DND-41 (cell line): ENCODE measurements around the gene UGGT2.
"Not testable (repeated sequence)": the region's sequence is repeated elsewhere in the genome, so short reads cannot be mapped to it uniquely, and the experiment has no call there.

Experiments
- ATAC-seq: fragments of 200-7000 bp; cut with Tn5 transposase; 3 replicates; pipeline ENCODE4 v1.9.1; 2021; ENCODE audit warnings: low read depth; ENCODE audit not compliant: insufficient read depth
- DNase-seq: peaks from one replicate; pipeline ENCODE4 v3.0.0-alpha.2; 2020
- H2AFZ ChIP-seq: 2 replicates; pipeline ENCODE4 v1.6.0; 2012; ENCODE audit warnings: low read depth, low read length
- H3K27ac ChIP-seq: 2 replicates; pipeline ENCODE4 v1.5.1; 2012; ENCODE audit warnings: low read length, inconsistent platforms
- H3K27me3 ChIP-seq: fragments of 200-600 bp; sonication (generic); 2 replicates; pipeline ENCODE4 v1.6.0; 2012; ENCODE audit warnings: low read length, mild to moderate bottlenecking, inconsistent platforms; ENCODE audit not compliant: insufficient read depth, poor library complexity
- H3K36me3 ChIP-seq: 2 replicates; pipeline ENCODE4 v1.5.1; 2012; ENCODE audit warnings: low read length, inconsistent platforms; ENCODE audit not compliant: insufficient read depth
- H3K4me1 ChIP-seq: 2 replicates; pipeline ENCODE4 v1.5.1; 2012; ENCODE audit warnings: mild to moderate bottlenecking, low read length; ENCODE audit not compliant: insufficient read depth
- H3K4me2 ChIP-seq: 2 replicates; pipeline ENCODE4 v1.6.0; 2012; ENCODE audit warnings: mild to moderate bottlenecking, moderate library complexity, low read length, inconsistent platforms; ENCODE audit not compliant: insufficient read depth
- H3K4me3 ChIP-seq, 2 experiments: fragments of 200-600 bp in 1 of 2; shearing (Covaris generic) in 1 of 2; 2 replicates each; pipeline ENCODE4 v1.5.1; 2012 to 2016; ENCODE audit warnings: inconsistent platforms in 2 of 2, low read length in 2 of 2, mild to moderate bottlenecking in 2 of 2, low read depth in 1 of 2, moderate library complexity in 1 of 2
- H3K79me2 ChIP-seq: 2 replicates; pipeline ENCODE4 v1.6.0; 2012; ENCODE audit warnings: low read length, inconsistent platforms; ENCODE audit not compliant: insufficient read depth
- H3K9ac ChIP-seq: 2 replicates; pipeline ENCODE4 v1.6.0; 2012; ENCODE audit warnings: low read depth, mild to moderate bottlenecking, inconsistent platforms, low read length, moderate library complexity
- H3K9me3 ChIP-seq: 2 replicates; pipeline ENCODE4 v1.5.1; 2012; ENCODE audit warnings: low read length, moderate library complexity, mild to moderate bottlenecking, inconsistent platforms; ENCODE audit not compliant: insufficient read depth, severe bottlenecking
- H4K20me1 ChIP-seq: 2 replicates; pipeline ENCODE4 v1.6.0; 2012; ENCODE audit warnings: low read length; ENCODE audit not compliant: insufficient read depth
- EZH2 ChIP-seq: IDR thresholded peaks from 3 replicates; pipeline ENCODE4 v1.6.1; 2012; ENCODE audit warnings: borderline replicate concordance, low read depth, mild to moderate bottlenecking, moderate library complexity, low read length, inconsistent platforms; ENCODE audit not compliant: severe bottlenecking
- TF ChIP-seq, protein P1 (sequence below): IDR thresholded peaks from 2 replicates; pipeline ENCODE4 v1.5.1; 2012; ENCODE audit warnings: borderline replicate concordance, low read length, moderate library complexity, mild to moderate bottlenecking; ENCODE audit not compliant: poor library complexity, severe bottlenecking; ENCODE audit errors: extremely low read depth

The UGGT2 gene

DNA sequence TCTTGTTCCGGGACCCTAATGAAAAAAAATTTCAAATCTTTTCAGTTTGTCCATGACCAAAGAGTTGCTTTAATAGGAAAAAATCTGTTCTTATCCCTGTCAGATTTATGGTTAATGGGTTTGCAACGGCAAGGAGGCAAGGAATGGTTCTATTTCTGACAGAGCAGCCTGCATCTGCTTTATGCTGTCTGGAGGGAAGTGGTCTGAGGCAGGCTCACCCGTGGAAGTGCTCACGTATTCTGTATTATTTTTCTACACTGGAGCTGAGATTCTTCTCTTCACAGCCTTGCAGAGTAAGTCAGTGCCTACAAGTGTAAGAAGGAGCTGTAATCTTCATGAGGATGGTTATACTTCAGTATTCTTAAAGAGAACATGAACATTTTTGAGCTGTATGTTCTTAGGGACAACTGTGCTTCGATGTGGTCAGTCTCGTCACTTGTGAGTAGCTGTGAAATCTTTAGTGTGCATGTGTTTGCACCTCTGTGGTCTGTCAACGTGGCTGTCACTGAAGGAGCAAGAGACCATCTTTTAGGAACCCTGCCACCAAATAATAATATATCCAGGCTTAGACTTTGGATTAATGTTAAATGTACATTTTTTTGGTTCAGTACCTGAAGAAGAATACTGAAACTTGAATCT lies 262.0 kb downstream of the UGGT2 start:
- no peaks in the 10 kb centered on the region for H3K9me3 ChIP-seq
- H3K79me2 ChIP-seq, result no peaks in the 10 kb centered on the region
- H2AFZ ChIP-seq, result no peak overlapping the region
- H3K4me1 ChIP-seq, result no peaks in the 10 kb centered on the region
- no peak overlapping the region for H3K9ac ChIP-seq
- DNase-seq, result no peak
- H3K4me2 ChIP-seq, result no peak overlapping the region
- TF ChIP-seq, protein P1, sequence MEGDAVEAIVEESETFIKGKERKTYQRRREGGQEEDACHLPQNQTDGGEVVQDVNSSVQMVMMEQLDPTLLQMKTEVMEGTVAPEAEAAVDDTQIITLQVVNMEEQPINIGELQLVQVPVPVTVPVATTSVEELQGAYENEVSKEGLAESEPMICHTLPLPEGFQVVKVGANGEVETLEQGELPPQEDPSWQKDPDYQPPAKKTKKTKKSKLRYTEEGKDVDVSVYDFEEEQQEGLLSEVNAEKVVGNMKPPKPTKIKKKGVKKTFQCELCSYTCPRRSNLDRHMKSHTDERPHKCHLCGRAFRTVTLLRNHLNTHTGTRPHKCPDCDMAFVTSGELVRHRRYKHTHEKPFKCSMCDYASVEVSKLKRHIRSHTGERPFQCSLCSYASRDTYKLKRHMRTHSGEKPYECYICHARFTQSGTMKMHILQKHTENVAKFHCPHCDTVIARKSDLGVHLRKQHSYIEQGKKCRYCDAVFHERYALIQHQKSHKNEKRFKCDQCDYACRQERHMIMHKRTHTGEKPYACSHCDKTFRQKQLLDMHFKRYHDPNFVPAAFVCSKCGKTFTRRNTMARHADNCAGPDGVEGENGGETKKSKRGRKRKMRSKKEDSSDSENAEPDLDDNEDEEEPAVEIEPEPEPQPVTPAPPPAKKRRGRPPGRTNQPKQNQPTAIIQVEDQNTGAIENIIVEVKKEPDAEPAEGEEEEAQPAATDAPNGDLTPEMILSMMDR, result no peak
- TF ChIP-seq EZH2, result no peak
- H4K20me1 ChIP-seq, result no peaks in the 10 kb centered on the region
- no peaks in the 10 kb centered on the region for H3K27me3 ChIP-seq
- H3K36me3 ChIP-seq, result peaks cover 65% of the 10 kb centered on the region
- H3K27ac ChIP-seq, result no peak overlapping the region
- no peak overlapping the region for H3K4me3 ChIP-seq
- ATAC-seq, result no peak

DNA sequence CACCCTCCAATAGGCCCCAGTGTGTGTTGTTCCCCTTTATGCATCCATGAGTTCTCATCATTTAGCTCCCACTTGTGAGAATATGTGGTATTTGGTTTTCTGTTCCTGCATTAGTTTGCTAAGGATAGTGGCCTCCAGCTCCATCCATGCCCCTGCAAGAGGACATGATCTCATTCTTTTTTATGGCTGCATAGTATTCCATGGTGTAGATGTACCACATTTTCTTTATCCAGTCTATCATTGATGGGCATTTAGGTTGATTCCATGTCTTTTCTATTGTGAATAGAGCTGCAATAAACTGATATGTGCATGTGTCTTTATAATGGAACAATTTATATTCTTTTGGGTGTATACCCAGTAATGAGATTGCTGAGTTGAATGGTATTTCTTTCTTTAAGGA lies 263.9 kb downstream of the UGGT2 start:
- not testable (repeated sequence) for H4K20me1 ChIP-seq, ATAC-seq, H3K4me3 ChIP-seq, H3K4me2 ChIP-seq, DNase-seq, H3K27me3 ChIP-seq, H2AFZ ChIP-seq, H3K27ac ChIP-seq, H3K9me3 ChIP-seq, H3K4me1 ChIP-seq, H3K9ac ChIP-seq, H3K79me2 ChIP-seq
- peaks cover 72% of the 10 kb centered on the region for H3K36me3 ChIP-seq

DNA sequence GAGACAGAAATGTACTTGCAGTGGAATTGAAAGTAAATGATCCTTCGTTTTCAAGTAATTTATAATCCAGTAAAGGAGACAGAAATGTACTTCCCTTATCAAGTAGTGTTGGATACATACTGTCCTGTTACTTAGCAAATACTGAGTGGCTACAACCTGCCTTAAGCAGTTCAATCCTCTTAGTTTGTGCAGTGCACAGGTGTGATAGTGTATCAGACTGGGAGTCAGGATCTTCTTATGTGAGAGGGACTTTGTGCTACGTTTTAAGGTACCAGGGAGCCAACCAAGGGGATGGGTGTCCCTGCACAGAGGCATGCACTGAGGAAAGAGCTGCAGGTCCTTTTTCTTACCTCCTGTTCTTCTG lies 265.1 kb downstream of the UGGT2 start:
- no peaks in the 10 kb centered on the region for H3K27me3 ChIP-seq
- peaks cover 76% of the 10 kb centered on the region for H3K36me3 ChIP-seq
- no peak for ATAC-seq
- H3K4me3 ChIP-seq, result no peak overlapping the region
- no peak overlapping the region for H3K27ac ChIP-seq
- no peak for DNase-seq
- no peak overlapping the region for H3K9ac ChIP-seq
- no peak overlapping the region for H2AFZ ChIP-seq
- no peaks in the 10 kb centered on the region for H3K4me1 ChIP-seq
- H3K79me2 ChIP-seq, result no peaks in the 10 kb centered on the region
- H4K20me1 ChIP-seq, result no peaks in the 10 kb centered on the region
- TF ChIP-seq, protein P1, result no peak
- no peak for TF ChIP-seq EZH2
- H3K4me2 ChIP-seq, result no peak overlapping the region
- no peaks in the 10 kb centered on the region for H3K9me3 ChIP-seq

DNA sequence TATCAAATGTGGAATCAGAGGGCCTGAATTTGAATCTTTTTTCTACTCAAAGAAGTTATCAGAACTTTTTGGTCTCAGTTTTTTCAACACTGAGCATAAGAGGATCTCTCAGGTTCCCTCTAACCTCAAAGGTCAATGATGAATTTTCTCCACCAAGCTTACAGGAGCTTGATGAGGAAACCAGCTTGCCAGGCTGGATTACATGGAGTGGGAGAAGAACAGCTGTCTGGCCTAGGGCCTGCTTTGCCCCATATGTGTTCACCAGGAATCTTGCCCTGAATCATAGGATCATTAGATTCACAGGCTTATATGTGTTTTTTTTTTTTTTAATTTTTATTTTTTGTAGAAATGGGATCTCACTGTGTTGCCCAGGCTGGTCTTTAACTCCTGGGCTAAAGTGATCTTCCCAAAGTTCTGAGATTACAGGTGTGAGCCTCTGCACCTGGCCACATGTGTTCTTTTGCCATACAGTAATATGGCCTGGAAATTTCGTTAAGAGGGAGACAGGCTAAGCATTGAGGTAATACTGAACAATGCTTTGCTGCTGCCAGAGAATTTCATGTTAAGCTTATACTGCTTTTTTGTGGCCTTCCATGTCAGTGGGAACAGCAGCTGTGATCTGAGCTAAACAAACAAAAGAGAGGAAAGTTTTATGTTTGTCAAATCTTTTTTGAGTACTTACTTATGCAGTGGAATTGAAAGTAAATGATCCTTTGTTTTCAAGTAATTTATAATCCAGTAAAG lies 265.7 kb downstream of the UGGT2 start:
- Histone ChIP-seq H3K9me3 (no peaks in the 10 kb centered on the region), H3K9ac (no peak overlapping the region), H3K27me3 (no peaks in the 10 kb centered on the region), H3K4me2 (no peak overlapping the region), H3K27ac (no peak overlapping the region), H3K36me3 (peaks cover 71% of the 10 kb centered on the region), H4K20me1 (no peaks in the 10 kb centered on the region), H3K4me3 (no peak overlapping the region), H3K4me1 (no peaks in the 10 kb centered on the region), H2AFZ (no peak overlapping the region), H3K79me2 (no peaks in the 10 kb centered on the region)
- TF ChIP-seq EZH2, result no peak
- TF ChIP-seq, protein P1, result no peak
- ATAC-seq (no peak), DNase-seq (no peak)
